ENCODE measurements around the gene STARD3. TPM values are rescaled to one million over a fixed set of nuclear protein-coding genes. Genes with fewer than 3 reads are reported as not detected.

The STARD3 gene
- total and polyA plus RNA-seq, 9 of the 15 experiments (the other 6 are each of a cell fraction or from before 2014, with no cell fraction given): 0.63 to 87.0 (median 46.0) TPM

DNA sequence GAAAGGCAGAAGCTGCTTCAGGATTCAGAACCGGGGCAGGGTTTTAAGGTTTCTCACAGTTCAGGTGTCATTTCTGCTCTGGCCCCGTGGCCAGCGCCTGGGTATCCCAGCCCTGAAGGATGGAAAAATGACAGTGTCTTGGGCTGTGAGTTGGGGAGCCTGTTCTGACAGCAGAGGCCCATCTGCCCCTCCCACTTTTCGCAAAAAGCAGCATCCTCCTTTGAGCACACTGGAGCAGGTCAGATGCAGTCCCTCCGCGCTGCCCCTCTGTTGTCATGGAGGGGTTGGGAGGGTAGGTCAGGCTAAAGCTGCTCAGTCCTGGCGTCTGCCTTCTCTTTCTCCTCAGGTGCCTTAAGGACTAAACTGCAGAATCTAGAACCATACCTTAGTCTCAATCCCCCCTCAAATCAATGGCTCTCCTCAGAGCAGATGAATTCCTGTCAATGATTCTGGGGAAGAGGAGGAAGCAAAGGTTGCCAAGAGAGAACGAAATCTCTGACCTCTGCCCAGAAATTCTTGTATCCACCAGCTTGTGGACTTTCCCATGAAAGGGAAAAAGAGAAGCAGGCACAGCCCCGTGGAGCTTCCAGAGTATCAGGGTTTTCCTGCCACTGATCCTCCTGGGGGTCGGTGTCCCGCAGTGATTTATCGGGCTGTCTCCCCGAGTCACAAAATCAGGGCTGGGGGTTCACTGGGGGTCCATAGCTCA is 36.5 kb upstream of the STARD3 start:
- Histone ChIP-seq H3K4me3 (no peak overlapping the region), H3K9ac (ENCODE audit: insufficient read depth in 1 of 2, low read depth in 2 of 2, low read length in 2 of 2) (no peak overlapping the region), H3K4me1 (replicated peaks in 1 of 2; ENCODE audit: control insufficient read depth in 2 of 2, insufficient read depth in 2 of 2, low read length in 2 of 2) (peaks cover 0 to 36% of the 10 kb centered on the region in 2 experiments; a peak in 2 of 5 replicates), H3K27ac (ENCODE audit: extremely low read depth, low read depth, low read length) (no peak overlapping the region), H3K4me2 (ENCODE audit: insufficient read depth, low read length) (no peak overlapping the region), H3K9me3 (replicated peaks; ENCODE audit: control insufficient read depth, insufficient read depth, low read depth, low read length) (no peaks in the 10 kb centered on the region), H3K27me3 (ENCODE audit: control insufficient read depth in 2 of 2, insufficient read depth in 2 of 2, low read length in 2 of 2) (peaks cover 57 to 85% of the 10 kb centered on the region in 2 experiments), H3K36me3 (ENCODE audit: control insufficient read depth, insufficient read depth, low read length) (no peaks in the 10 kb centered on the region), H3K79me2 (ENCODE audit: control insufficient read depth, insufficient read depth, low read length) (no peaks in the 10 kb centered on the region), H4K20me1 (replicated peaks; ENCODE audit: control insufficient read depth, insufficient read depth, low read length) (peaks cover 3% of the 10 kb centered on the region), H3K9me1 (ENCODE audit: control insufficient read depth, insufficient read depth, low read length) (no peaks in the 10 kb centered on the region), H2AFZ (ENCODE audit: low read depth, low read length) (no peak overlapping the region)
- ATAC-seq: no peak
- no TSS peak for BruUV-seq (replicated peaks)
- POLR2A ChIA-PET: interaction anchor here (0.8 to 1.2 kb wide), 3 partner anchors 13 to 22 kb away, joined by 3 read pairs; no protein-coding TSS in a partner anchor
- CTCF ChIA-PET (ENCODE audit: low intra/inter-chr PET ratio): no interaction called here
- intact Hi-C loops (cut with micrococcal nuclease) (no loop called here), in situ Hi-C loops (cut with MboI) (loop anchor here (5.0 kb wide), 1 partner anchor 43 kb away; no protein-coding TSS in a partner anchor)
- TF ChIP-seq NFIX (CRISPR knock-in tag; IDR thresholded peaks at IDR 0.05; ENCODE audit: low read depth): no peak
- 0% methylated on average over 13 of the region's 13 CpGs for WGBS (ENCODE audit: insufficient coverage, low coverage, missing lambda C conversion rate)
- DNase-seq (ENCODE audit: extremely low read depth in 1 of 4, low spot score in 3 of 4): no peak
- FAIRE-seq: no peak

GRCh38 chr17:39600997-39601597 is 35.8 kb upstream of the STARD3 start:
- intact Hi-C loops (cut with micrococcal nuclease) (no loop called here), in situ Hi-C loops (cut with MboI) (loop anchor here (5.0 kb wide), 1 partner anchor 44 kb away; no protein-coding TSS in a partner anchor)
- ChIA-PET CTCF (ENCODE audit: low intra/inter-chr PET ratio) (no interaction called here), POLR2A (interaction anchor here (0.6 to 1.1 kb wide), 3 partner anchors 15 to 35 kb away, joined by 3 to 4 read pairs (median 3); no protein-coding TSS in a partner anchor)
- no peak for DNase-seq (ENCODE audit: extremely low read depth in 1 of 4, low spot score in 3 of 4)
- no peak for ATAC-seq
- Histone ChIP-seq H3K4me2 (ENCODE audit: insufficient read depth, low read length) (no peak overlapping the region), H3K9ac (ENCODE audit: insufficient read depth in 1 of 2, low read depth in 2 of 2, low read length in 2 of 2) (no peak overlapping the region), H3K4me1 (replicated peaks in 1 of 2; ENCODE audit: control insufficient read depth in 2 of 2, insufficient read depth in 2 of 2, low read length in 2 of 2) (peaks cover 0 to 42% of the 10 kb centered on the region in 2 experiments; a peak in 2 of 5 replicates), H3K27me3 (ENCODE audit: control insufficient read depth in 2 of 2, insufficient read depth in 2 of 2, low read length in 2 of 2) (peaks cover 57 to 85% of the 10 kb centered on the region in 2 experiments), H3K79me2 (ENCODE audit: control insufficient read depth, insufficient read depth, low read length) (no peaks in the 10 kb centered on the region), H2AFZ (ENCODE audit: low read depth, low read length) (no peak overlapping the region), H3K9me1 (ENCODE audit: control insufficient read depth, insufficient read depth, low read length) (no peaks in the 10 kb centered on the region), H3K9me3 (replicated peaks; ENCODE audit: control insufficient read depth, insufficient read depth, low read depth, low read length) (no peaks in the 10 kb centered on the region), H3K27ac (ENCODE audit: extremely low read depth, low read depth, low read length) (no peak overlapping the region), H3K36me3 (ENCODE audit: control insufficient read depth, insufficient read depth, low read length) (no peaks in the 10 kb centered on the region), H3K4me3 (no peak overlapping the region), H4K20me1 (replicated peaks; ENCODE audit: control insufficient read depth, insufficient read depth, low read length) (peaks cover 3% of the 10 kb centered on the region)
- no TSS peak for BruUV-seq (replicated peaks)
- WGBS (ENCODE audit: insufficient coverage, low coverage, missing lambda C conversion rate): 1% methylated on average over 18 of the region's 21 CpGs
- FAIRE-seq: no peak
- TF ChIP-seq RCOR1 (IDR thresholded peaks at IDR 0.05; ENCODE audit: borderline replicate concordance in 1 of 2, low read depth in 2 of 2, low read length in 2 of 2) (no peak), KDM1A (IDR thresholded peaks at IDR 0.05) (no peak), HDAC3 (IDR thresholded peaks at IDR 0.05; ENCODE audit: borderline replicate concordance, partially characterized antibody) (no peak), MXD1 (CRISPR knock-in tag; IDR thresholded peaks at IDR 0.05; ENCODE audit: borderline replicate concordance, poor library complexity, severe bottlenecking) (no peak), ZNF232 (CRISPR knock-in tag; IDR thresholded peaks at IDR 0.05) (no peak), STAG1 (CRISPR knock-in tag; IDR thresholded peaks at IDR 0.05; ENCODE audit: borderline replicate concordance) (no peak), ZNF609 (CRISPR knock-in tag; IDR thresholded peaks at IDR 0.05; ENCODE audit: borderline replicate concordance) (no peak)
